ENCODE data around the gene MICU2.

MICU2 gene

GRCh38 chr13:21478881-21479808 lies 124.8 kb downstream of the MICU2 start:
- peak; percentile 21 for DNase-seq

DNA sequence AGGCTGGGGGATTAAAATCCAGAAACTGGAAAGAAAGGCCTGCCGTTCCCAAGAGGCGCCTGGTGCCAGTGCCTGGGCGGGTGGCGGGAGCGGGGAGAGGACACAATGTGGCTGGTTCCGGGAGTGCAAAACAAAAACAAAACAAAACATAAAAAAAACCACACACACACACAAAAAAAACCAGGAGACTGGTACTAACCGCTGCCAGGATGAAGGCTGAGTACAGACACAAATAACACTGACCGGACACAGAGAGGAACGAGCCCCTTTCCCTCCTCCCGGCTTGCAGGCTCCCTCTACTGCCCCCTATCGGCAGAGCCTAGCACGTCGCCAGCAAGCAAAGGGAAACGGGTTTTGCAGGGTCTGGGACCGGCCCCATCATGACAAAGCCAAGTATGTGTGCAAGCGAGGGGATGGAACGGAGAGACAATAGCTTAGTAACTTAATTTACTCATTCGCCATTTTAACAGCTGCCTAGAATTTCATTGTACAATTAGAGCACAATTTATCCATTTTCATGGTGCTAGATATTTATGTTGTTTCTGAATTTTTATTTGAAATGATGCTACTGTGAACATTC lies 127.0 kb downstream of the MICU2 start:
- DNase-seq: peak; percentile 68

- no peak for DNase-seq
These were observed 128.9 kb downstream of the MICU2 start for GRCh38 chr13:21475115-21475514.

- no peak for DNase-seq
These were observed 133.2 kb downstream of the MICU2 start for GRCh38 chr13:21470785-21471184.

DNA sequence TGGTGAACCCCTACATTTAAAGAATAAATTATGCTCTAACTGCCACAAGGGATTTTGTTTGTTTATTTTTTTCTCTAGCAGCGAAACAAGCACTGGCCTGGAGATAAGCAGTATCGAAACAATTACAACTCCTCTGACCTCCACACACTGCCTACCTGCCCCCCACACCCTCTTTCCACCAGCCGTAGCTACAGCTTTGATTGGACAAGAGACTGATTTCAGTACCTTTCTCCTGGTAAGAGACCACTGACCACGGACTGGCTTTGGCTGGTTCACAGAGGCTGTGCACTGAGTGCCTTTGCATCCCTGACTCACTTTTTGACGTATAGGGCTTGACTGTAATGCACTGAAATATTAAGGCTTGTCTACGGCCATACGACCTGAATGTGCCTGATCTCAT lies 137.4 kb downstream of the MICU2 start:
- DNase-seq: no peak

GRCh38 chr13:21465710-21466160 lies 138.2 kb downstream of the MICU2 start:
- DNase-seq: no peak

DNA sequence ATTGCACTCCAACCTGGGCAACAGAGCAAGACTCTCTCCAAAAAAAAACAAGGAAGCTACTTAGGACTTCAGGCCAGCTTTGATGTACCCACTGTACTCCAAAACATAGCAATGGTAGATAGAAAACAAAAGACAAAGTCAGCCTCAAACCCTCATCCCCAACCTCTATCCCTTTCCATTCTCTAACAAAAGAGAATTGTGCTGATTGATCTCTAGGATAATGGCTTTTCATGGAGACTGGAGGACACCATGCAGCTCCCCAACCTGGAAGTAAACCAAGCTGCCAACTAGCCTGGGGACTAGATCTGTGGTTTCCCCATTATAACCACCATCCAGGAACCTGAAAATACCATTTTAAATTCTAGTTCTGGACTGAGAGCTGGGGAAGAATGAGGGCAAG lies 140.5 kb downstream of the MICU2 start:
- DNase-seq: no peak

DNA sequence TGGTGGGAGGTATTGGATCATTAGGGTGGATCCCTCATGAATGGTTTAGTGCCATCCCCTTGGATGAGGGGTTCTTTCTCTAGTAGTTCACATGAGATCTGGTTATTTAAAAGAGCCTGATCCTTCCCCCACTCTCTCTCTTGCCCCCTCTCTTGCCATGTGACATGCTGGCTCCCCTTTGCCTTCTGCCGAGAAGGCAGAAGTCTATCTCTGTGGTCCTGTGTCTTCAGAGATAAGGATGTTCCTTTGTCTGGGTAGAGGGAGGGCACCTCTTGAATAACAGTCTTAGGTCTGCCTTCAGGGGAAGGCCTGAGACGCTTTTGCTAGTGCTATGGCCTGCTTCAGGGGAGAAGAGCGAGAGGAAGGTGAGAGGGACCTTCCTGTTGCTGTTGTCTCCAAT lies 142.8 kb downstream of the MICU2 start:
- DNase-seq: no peak

DNA sequence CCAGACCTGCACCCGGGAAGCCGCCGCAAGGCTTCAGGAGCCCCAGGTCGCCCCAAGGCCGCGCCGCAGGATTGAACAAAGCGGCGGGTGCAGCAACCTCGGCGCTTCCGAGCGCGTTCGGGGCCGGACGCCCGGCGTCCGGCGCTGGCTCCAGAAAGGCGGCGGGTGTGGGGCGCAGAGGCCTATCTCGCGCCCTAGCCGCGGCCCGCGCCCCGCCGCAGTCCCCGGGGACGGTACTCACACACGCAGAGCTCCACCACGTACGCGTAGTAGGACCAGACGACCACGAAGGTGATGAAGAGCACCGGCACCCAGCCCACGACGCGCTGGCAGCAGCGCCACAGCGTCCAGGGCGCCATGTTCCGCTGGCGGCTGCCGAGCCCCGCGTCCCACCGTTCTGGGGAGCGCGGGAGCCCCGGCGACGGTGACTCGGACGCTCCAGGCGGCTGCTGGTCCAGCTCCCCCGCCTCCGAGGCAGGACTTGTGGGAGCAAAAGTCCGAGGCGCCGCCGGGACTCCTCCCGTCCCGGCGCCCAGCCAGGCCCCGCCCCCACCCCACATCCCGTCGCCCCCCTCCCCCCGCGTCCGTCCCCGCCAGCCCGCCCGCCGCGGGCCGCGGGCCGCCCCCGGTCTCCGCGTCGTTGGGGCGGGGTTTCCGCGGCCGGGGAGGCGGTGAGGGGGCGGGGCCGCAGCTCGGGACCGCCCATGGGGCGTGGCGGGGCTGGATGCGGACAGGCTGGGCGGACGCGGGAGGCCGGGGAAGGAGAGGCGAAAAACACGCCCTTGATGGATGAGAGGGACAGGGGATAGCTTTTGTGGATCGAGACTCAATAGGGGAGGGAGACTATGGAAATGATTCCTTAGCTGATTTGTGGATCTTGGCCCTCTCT lies 144.9 kb downstream of the MICU2 start, which contains the start of gene ZDHHC20:
TSS of gene ZDHHC20 (minus strand) at position 491 of the 889 bp plus-strand sequence. CDS start at position 359, 132 bp downstream.
- peak; percentile 83 for DNase-seq

- peak; percentile 16 for DNase-seq
These were observed 145.5 kb downstream of the MICU2 start for GRCh38 chr13:21458451-21458812.

DNA sequence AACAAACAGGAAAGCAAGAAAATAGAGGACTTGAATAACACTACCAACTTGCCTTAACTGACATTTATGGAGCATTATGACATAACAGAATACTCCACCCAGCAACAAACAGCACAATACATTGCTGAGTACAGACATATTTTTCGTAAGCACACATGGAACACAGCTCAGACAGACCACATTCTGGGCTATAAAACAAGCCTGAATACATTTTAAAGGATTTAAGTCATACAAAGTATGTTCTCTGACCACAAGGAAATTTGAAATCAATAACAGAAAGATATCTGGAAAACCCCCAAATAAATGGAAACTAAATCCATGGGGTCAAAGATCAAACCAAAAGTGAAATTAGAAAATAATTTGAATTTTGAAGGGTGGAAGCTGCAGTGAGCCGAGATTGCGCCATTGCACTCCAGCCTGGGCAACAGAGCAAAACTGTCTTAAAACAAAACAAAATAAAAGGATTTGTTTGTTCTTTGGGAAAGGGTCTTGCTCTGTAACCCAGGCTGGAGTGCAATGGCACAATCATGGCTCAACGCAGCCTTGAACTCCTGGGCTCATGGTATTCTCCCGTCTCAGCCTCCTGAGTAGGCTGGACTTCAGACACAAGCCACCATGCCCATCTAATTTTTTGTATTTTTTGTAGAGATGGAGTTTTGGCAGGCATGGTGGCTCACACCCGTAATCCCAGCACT lies 150.4 kb downstream of the MICU2 start:
- no peak for DNase-seq

- DNase-seq: no peak
These were observed 153.0 kb downstream of the MICU2 start for GRCh38 chr13:21450936-21451335.

DNA sequence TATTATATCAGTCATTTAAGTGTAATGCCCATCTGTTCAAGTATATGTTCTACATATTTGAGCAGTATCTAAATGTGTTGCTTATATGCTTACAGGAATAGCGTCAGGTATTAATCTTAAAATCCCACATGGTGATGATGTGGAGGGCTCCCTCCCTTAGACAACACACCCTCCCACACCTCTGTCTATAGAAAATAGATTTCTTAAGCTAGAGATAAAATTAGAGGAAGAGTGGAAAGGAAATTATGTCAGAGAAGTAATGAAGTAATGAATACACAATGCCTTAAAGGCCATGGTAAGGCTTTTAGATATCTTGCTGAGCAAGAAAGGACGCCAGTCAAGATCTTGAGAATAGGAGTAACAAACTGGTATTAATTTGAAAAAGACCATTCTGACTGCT lies 157.3 kb downstream of the MICU2 start:
- DNase-seq: no peak

DNA sequence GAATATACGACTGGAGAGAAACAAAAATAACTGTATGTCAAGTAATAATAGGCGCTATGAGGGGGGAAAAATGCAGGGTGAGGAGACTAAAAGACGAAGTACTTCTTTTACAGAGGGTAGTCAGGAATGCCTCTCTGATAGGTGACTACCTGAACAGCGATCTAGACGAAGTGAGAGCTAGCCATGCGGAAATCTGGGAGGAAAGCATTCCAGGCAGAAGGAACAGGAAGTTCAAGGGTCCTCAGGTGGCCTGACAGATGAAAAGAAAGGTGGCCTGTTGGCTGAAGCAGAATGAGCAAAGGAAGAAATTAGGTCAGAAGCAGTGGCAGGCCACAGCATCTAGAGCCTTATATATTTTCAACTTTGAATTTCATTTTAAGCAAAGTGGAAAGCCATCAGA lies 158.2 kb downstream of the MICU2 start:
- DNase-seq: no peak

GRCh38 chr13:21443171-21443570 lies 160.8 kb downstream of the MICU2 start:
- no peak for DNase-seq

Data from effector CD8-positive, alpha-beta T cell (primary cell).